MCF 10A (cell line): ENCODE data around the gene GALNT7. TPM values are rescaled to one million over a fixed set of nuclear protein-coding genes. Genes with fewer than 3 reads are reported as not detected.

ENCODE experiments used
- BruUV-seq: library from RNA; stranded (reverse); fragments of 400-500 nt; replicated peaks from 2 replicates; lab custom pipeline; 2021; lab: Mats Ljungman, UMichigan
- CTCF ChIA-PET: fragments of 300-600 bp; sonication (Branson Sonifier 250); formaldehyde crosslinking; extraction: SDS; loops from one replicate; lab custom pipeline; 2021; ENCODE audit warnings: antibody characterized with exemption, inconsistent platforms; lab: Yijun Ruan, JAX
- POLR2A ChIA-PET: fragments of 300-600, 350-650 bp; sonication (Branson Sonifier 250); formaldehyde crosslinking; extraction: SDS; loops from one replicate; lab custom pipeline; 2020; ENCODE audit warnings: antibody characterized with exemption, inconsistent platforms; lab: Yijun Ruan, JAX
- DNase-seq: peaks from one replicate; pipeline ENCODE4 v3.0.0-alpha.2; 2018; ENCODE audit not compliant: unreplicated experiment
- H3K27ac Mint-ChIP-seq: one replicate; pipeline ENCODE4 v1.8.0; 2022; ENCODE audit warnings: mild to moderate bottlenecking, low read depth, mixed read lengths; ENCODE audit not compliant: unreplicated experiment
- H3K27me3 Mint-ChIP-seq: one replicate; pipeline ENCODE4 v1.8.0; 2022; ENCODE audit warnings: mixed read lengths; ENCODE audit not compliant: insufficient read depth, unreplicated experiment
- H3K36me3 Mint-ChIP-seq: one replicate; pipeline ENCODE4 v1.8.0; 2022; ENCODE audit warnings: mild to moderate bottlenecking, moderate library complexity, mixed read lengths; ENCODE audit not compliant: insufficient read depth, unreplicated experiment
- H3K4me1 Mint-ChIP-seq: one replicate; pipeline ENCODE4 v1.8.0; 2022; ENCODE audit warnings: mixed read lengths; ENCODE audit not compliant: insufficient read depth, unreplicated experiment
- H3K4me3 Mint-ChIP-seq: one replicate; pipeline ENCODE4 v1.8.0; 2022; ENCODE audit warnings: mild to moderate bottlenecking, moderate library complexity, mixed read lengths; ENCODE audit not compliant: unreplicated experiment
- H3K9me3 Mint-ChIP-seq: one replicate; pipeline ENCODE4 v1.8.0; 2022; ENCODE audit warnings: mixed read lengths; ENCODE audit not compliant: unreplicated experiment
- CTCF ChIP-seq: fragments of 200-600 bp; IDR thresholded peaks from one replicate; pipeline ENCODE4 v1.8.0; 2022; ENCODE audit warnings: antibody characterized with exemption, mild to moderate bottlenecking; ENCODE audit not compliant: unreplicated experiment
- intact Hi-C: fragments of 100-400 bp; cut with micrococcal nuclease; formaldehyde crosslinking; loops from 2 replicates; pipeline ENCODE4 v1.14.1; 2022
- total RNA-seq: library from RNA; stranded (reverse); gene quantifications from 2 replicates; pipeline ENCODE4 v1.2.3, GENCODE V29; 2022

Gene GALNT7
- total RNA-seq, 1 experiment from 2014 or later, result 13.7 TPM

GRCh38 chr4:173332963-173333657 lies 164.5 kb downstream of the GALNT7 start:
- peak; percentile 49 for DNase-seq

GRCh38 chr4:173333658-173334084 lies 165.1 kb downstream of the GALNT7 start:
- no peak for DNase-seq
- CTCF ChIA-PET, result interaction anchor here (0.9 to 7.6 kb wide), 5 partner anchors 15 to 87 kb away, joined by 3 to 78 read pairs (median 7); partner anchors contain the start of gene SAP30
- Mint-ChIP-seq H3K4me3 (peak overlapping the region; percentile 99), H3K9me3 (no peaks in the 10 kb centered on the region), H3K4me1 (peaks cover 14% of the 10 kb centered on the region), H3K36me3 (peaks cover 59% of the 10 kb centered on the region), H3K27me3 (no peaks in the 10 kb centered on the region), H3K27ac (peak overlapping the region; percentile 100)
- no peak for TF ChIP-seq CTCF
- POLR2A ChIA-PET, result interaction anchor here (0.7 to 14.4 kb wide), 30 partner anchors 8 to 1093 kb away, joined by 3 to 824 read pairs (median 5); partner anchors contain the start of genes CEP44, FBXO8 and SAP30
- intact Hi-C loops, result loop anchor here (1.0 kb wide), 2 partner anchors 36 to 83 kb away; no protein-coding TSS in a partner anchor
- BruUV-seq, result no TSS peak

More at GRCh38 chr4:173332963-173333657, 164.5 kb downstream of the GALNT7 start:
- Mint-ChIP-seq H3K36me3 (peaks cover 65% of the 10 kb centered on the region), H3K4me3 (peak overlapping the region; percentile 99), H3K4me1 (peaks cover 14% of the 10 kb centered on the region), H3K9me3 (no peaks in the 10 kb centered on the region), H3K27me3 (no peaks in the 10 kb centered on the region), H3K27ac (peak overlapping the region; percentile 100)
- TF ChIP-seq CTCF, result no peak
- ChIA-PET CTCF (interaction anchor here (0.7 to 7.6 kb wide), 9 partner anchors 13 to 920 kb away, joined by 3 to 78 read pairs (median 3); partner anchors contain the start of gene SAP30), POLR2A (interaction anchor here (0.7 to 14.4 kb wide), 26 partner anchors 9 to 950 kb away, joined by 3 to 824 read pairs (median 5); partner anchors contain the start of genes CEP44, FBXO8 and SAP30)
- intact Hi-C loops, result no loop called here
- no TSS peak for BruUV-seq

GRCh38 chr4:173334085-173334890 lies 165.7 kb downstream of the GALNT7 start, which contains the start of gene HMGB2:
HMGB2 (minus strand) TSS chr4:173334358; CDS start chr4:173333649, 709 bp downstream.
- ChIA-PET CTCF (interaction anchor here (0.6 to 7.6 kb wide), 6 partner anchors 15 to 82 kb away, joined by 3 to 78 read pairs (median 6); partner anchors contain the start of gene SAP30), POLR2A (interaction anchor here (0.6 to 14.4 kb wide), 35 partner anchors 8 to 1092 kb away, joined by 3 to 824 read pairs (median 5); partner anchors contain the start of genes CEP44, FBXO8 and SAP30)
- TF ChIP-seq CTCF, result no peak
- no peaks in the 10 kb centered on the region for H3K9me3 Mint-ChIP-seq
- peak; percentile 100 for DNase-seq
- intact Hi-C loops, result loop anchor here (1.0 kb wide), 2 partner anchors 35 to 82 kb away; no protein-coding TSS in a partner anchor
- BruUV-seq, result no TSS peak
- peak within 1 kb of the TSS; percentile 100 for H3K27ac Mint-ChIP-seq
- peaks cover 14% of the 10 kb centered on the region for H3K4me1 Mint-ChIP-seq
- peaks cover 54% of the 10 kb centered on the region for H3K36me3 Mint-ChIP-seq
- peak within 1 kb of the TSS; percentile 99 for H3K4me3 Mint-ChIP-seq
- H3K27me3 Mint-ChIP-seq, result no peaks in the 10 kb centered on the region
